Activated T-helper 1 cell treated with Interleukin-2 at 50 U/mL for 16 hours (primary cell): ENCODE results near the gene KLHL26.
"Not testable (repeated sequence)": the region's sequence is repeated elsewhere in the genome, so short reads cannot be mapped to it uniquely, and the experiment has no call there.

ENCODE experiments used
- DNase-seq: peaks from one replicate; pipeline ENCODE4 v3.0.0-alpha.2; 2020; ENCODE audit warnings: low read depth

KLHL26 gene

DNA sequence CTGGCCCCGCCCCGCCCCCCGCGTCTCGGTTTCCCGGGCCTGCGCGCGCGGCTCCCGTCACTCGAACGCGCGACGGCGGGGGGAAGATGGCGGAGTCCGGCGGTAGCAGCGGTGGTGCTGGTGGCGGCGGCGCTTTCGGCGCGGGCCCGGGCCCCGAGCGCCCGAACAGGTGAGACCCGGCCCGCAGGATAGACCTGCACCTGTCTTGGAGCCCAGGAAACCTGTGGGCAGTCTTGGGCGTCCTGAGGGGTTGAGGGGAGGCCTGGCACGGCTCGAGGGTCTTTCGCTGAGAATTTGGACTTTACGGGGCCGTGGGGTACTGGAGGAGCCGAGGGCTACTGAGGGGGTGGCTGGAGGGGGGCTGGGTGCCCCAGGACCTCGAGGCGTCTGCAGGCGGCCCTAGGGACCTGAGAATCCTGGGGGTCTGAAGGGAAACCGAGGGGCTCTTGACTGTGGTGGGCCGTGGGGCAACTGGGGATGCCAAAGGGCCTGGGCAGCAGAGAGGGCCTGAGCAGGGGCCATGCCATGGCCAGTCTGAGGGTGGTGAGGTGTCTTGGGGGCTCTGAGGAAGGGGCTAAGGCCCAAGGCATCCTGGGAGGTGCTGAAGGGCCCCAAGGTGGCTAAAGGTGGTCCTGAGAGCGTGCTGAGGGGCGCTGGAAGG lies at the start of gene KLHL26:
Gene KLHL26, plus strand, starts transcription at position 60 of the 661 bp plus-strand sequence. Its CDS starts 27 bp downstream, at position 87.
- no peak for DNase-seq

DNA sequence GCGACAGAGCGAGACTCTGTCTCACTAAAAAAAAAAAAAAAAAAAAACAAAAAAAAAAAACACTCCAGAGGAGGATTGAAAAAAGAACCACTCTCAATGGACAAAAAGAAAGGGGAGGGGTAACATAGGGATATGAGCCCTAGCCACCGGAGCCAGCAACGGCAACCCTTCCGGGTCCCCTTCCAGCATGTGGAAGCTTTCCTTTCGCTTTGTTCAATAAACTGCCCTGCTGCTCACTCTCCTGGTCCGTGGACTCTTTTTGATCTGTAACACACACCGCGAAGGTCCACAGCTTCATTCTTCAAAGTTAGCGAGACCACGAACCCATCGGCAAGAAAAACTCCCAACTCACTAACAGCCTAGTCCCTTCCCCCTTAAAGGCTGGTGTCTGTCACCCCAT lies 49.3 kb upstream of the KLHL26 start:
- no peak for DNase-seq

GRCh38 chr19:18587962-18588610 lies 48.7 kb upstream of the KLHL26 start:
- DNase-seq = no peak

DNA sequence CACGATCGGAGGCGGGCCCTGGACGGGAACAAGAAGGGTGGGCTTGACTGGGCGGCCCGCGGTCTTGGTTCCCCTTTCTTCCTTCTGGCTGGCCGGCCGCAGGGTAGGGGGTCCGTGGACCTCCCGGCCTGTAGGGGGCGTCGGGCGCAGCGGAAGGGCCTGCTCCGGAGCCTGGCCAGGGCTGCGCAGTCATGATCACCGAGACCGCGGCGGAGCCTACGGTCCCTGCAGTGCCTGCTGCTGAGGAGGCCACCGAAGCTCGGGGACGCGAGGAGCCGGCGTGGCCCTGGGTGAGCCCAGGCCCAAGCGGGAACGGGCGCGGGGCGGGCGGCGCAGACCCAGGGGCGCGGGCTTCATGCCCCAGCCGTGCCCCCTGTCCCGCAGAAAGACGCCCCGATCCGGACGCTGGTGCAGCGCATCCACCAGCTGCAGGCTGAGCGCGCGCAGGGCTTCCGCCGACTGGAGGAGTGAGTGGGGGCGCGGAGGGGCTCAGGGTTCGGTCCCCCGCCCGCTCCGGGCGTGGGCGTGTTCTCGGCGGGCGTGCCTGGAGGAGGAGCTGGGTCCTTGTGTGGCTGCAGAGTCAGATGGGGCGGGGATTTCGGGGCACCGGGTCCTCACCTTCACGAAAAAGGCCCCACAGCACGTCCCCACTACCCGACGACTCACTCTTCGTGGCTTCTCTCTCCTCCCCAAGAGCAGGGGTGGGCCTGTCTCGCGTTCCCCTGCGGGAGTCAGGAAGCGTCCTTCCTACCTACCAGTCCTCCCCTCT lies 48.0 kb upstream of the KLHL26 start, which contains the start of gene REX1BD:
Gene REX1BD, plus strand, starts transcription at position 188 of the 769 bp plus-strand sequence. Its CDS starts 4 bp downstream, at position 192.
- DNase-seq = peak; percentile 82

GRCh38 chr19:18589380-18590272 lies 47.2 kb upstream of the KLHL26 start:
- peak; percentile 61 for DNase-seq

GRCh38 chr19:18590273-18591272 lies 46.3 kb upstream of the KLHL26 start:
- DNase-seq = no peak

- no peak for DNase-seq
Measured at GRCh38 chr19:18591735-18592385, 45.0 kb upstream of the KLHL26 start.

DNA sequence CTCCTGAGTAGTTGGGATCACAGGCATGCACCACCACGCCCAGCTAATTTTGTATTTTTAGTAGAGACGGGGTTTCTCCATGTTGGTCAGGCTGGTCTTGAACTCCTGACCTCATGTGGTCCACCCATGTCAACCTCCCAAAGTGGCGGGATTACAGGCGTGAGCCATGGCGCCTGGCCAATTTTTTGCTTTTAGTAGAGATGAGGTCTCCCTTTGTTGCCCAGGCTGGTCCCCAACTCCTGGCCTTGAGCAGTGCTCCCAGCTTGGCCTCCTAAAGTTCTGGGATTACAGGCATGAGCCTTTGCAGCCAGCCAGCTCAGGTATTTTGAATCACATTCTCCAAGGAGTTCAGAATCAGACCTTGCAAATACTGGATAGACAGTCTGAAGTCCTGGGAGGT lies 44.1 kb upstream of the KLHL26 start:
- not testable (repeated sequence) for DNase-seq

GRCh38 chr19:18593367-18594095 lies 43.3 kb upstream of the KLHL26 start:
- no peak for DNase-seq

- peak; percentile 55 for DNase-seq
Measured at GRCh38 chr19:18594096-18594823, 42.6 kb upstream of the KLHL26 start.

DNA sequence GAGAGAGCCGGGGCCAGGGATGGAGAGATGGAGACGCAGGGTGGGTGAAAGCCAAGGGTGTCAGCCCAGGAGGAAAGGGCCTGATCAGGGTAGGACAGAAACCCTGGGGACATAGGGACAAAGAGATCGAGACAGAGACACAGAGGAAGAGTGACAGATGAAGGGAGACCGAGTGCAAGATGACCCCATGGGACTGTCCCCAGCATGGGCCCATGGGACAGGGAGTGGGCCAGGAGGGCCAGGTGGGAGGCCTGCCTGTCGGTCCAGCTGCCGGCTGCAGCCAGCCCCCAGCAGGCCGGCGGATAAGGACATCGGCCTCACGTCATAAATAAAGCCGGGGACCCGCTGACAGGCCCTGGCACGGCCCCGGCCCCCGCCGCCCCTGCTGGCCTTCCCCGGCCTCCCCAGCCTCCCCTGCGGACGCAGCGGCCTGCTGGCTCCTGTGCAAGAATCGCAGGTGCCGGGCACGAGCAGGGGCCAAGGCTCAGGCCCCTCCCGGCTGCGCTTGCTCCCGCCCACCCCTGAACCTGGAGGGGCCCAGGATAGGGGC lies 41.9 kb upstream of the KLHL26 start:
- no peak for DNase-seq

- DNase-seq = no peak
Measured at GRCh38 chr19:18595475-18595874, 41.4 kb upstream of the KLHL26 start.

GRCh38 chr19:18596752-18597157 lies 40.1 kb upstream of the KLHL26 start:
- DNase-seq = no peak

DNA sequence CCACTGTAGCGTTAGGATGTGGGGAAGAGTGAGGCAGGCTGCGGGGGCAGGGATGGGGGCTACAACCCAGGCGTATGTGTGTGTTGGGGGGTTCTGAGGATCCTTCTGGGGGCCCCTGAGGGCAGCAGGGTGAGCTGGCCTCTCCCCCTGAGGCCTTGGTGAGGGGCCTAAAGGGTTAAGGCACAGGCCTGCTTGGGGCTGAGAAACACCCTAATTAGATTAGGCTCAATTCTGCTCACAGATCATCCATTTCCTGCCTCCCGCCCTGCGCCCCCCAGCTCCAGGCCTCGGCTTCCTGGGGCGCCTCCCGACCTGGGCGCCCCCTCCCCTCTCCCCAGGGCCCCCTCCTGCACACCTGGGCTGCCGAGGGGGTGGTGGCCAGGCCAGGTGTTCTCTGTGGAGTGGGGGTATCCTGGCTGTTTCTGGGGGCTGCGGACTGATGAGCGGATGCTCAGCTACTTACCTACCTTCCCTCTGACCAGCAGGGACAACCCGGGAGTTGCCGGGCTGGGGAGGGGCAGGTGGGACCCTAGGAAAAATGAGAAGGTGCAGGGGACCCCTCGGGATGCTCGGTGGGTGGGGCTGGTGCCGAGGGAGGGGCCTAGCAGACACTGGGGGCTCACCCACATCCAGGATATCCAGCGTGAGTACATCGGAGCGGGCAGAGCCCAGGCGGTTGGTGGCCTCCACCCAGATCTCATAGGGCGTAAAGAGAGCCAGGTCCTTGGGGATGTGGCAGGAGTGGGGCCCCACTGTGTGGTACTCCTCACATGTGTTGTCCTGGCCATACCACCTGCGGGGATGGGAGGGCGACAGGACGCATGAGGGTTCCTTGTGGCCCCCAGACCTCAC lies 38.8 kb upstream of the KLHL26 start:
- no peak for DNase-seq

- no peak for DNase-seq
Measured at GRCh38 chr19:18599485-18599884, 37.3 kb upstream of the KLHL26 start.

DNA sequence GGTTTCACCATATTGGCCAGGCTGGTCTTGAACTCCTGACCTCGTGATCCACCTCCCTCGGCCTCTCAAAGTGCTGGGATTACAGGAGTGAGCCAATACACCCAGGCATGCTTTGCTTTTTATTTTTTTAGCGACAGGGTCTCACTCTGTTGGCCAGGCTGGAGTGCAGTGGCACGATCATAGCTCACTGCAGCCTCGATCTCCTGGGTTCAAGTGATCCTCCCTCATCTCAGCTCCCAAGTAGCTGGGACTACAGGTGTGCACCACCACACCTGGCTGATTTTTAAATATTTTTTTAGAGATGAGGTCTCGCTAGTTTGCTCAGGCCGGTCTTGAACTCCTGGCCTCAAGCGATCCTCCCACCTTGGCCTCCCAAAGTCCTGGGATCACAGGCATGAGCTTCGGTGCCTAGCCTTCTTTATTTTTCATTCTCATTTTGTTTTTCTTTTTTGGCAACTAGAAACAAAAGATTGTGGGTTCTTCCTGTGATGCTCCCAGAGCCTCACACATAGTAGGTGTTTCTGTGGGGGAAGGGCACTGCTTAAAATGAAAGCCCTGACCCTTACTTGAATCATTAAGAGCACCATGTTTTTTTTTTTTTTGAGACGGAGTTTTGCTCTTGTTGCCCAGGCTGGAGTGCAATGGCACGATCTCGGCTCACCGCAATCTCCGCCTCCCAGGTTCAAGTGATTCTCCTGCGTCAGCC lies 36.0 kb upstream of the KLHL26 start:
- not testable (repeated sequence) for DNase-seq

DNA sequence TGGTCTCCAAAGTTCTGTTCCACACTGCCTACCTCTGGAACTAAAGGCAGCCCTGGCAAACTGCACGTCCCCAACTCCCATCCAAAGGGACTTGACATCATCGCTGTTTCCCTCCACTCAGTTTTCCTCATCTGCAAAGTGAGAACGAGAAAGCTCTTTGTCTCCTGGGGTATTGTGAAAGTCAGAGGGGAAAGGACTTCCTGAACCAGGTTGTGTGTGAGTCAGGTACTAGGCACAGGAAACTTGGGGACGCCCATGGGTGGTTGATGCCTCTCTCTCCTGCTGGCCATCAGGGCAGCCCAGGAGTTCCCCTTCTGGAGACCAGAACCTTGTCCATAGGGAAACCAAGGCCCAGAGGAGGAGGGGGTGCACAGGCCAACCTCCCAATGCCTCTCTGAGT lies 35.0 kb upstream of the KLHL26 start:
- no peak for DNase-seq
